Erythroblast (primary cell): ENCODE results near the gene ADD3.

Experiments
- GATA1 ChIP-seq: IDR thresholded peaks from 2 replicates; pipeline ENCODE4 v1.6.1; 2011; ENCODE audit warnings: low read depth, mild to moderate bottlenecking, control low read depth, low read length, moderate library complexity
- POLR2A ChIP-seq: IDR thresholded peaks from 2 replicates; pipeline ENCODE4 v1.6.1; 2011; ENCODE audit warnings: mild to moderate bottlenecking, low read length

DNA sequence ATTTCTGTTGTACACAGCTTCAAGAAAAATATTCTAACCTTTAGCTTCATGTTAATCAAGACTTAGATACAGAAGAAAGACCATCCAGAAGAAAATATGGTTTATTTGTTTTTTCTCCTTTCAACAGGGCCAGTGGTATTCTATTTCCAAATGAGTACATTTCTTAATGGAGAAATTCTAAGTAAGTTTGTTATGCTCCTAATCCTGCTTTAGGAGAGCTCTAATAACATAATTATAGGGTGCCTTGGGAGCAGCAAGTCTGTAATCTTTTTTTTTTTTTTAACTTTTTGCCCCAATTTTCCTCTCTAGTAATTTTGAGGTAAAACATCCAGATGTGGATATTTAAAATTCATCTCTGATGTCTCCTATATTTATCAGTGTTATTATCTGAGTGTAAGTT lies 98.1 kb downstream of the ADD3 start:
- TF ChIP-seq POLR2A: no peak
- no peak for TF ChIP-seq GATA1
